ENCODE data around the gene CHRNA4. TPM values are rescaled to one million over a fixed set of nuclear protein-coding genes. Genes with fewer than 3 reads are reported as not detected.

Gene CHRNA4
- total RNA-seq, 1 experiment from 2014 or later: 2.4 TPM

- no peaks in the 10 kb centered on the region for H3K27me3 ChIP-seq (ENCODE audit: control insufficient read depth, insufficient read depth, low read length)
- no peaks in the 10 kb centered on the region; the same call in 1 of the 2 replicates for H3K4me1 ChIP-seq (ENCODE audit: control insufficient read depth, insufficient read depth, low read length)
- CTCF ChIA-PET: interaction anchor here (0.6 to 1.0 kb wide), 3 partner anchors 13 to 502 kb away, joined by 4 to 6 read pairs (median 4); no protein-coding TSS in a partner anchor
- no peak for TF ChIP-seq TCF7L2 (IDR thresholded peaks at IDR 0.05; ENCODE audit: low read depth, low read length)
- no peak for TF ChIP-seq SIN3A (IDR thresholded peaks at IDR 0.05; ENCODE audit: borderline replicate concordance, insufficient read depth, low read depth, low read length)
- TF ChIP-seq, protein P1, sequence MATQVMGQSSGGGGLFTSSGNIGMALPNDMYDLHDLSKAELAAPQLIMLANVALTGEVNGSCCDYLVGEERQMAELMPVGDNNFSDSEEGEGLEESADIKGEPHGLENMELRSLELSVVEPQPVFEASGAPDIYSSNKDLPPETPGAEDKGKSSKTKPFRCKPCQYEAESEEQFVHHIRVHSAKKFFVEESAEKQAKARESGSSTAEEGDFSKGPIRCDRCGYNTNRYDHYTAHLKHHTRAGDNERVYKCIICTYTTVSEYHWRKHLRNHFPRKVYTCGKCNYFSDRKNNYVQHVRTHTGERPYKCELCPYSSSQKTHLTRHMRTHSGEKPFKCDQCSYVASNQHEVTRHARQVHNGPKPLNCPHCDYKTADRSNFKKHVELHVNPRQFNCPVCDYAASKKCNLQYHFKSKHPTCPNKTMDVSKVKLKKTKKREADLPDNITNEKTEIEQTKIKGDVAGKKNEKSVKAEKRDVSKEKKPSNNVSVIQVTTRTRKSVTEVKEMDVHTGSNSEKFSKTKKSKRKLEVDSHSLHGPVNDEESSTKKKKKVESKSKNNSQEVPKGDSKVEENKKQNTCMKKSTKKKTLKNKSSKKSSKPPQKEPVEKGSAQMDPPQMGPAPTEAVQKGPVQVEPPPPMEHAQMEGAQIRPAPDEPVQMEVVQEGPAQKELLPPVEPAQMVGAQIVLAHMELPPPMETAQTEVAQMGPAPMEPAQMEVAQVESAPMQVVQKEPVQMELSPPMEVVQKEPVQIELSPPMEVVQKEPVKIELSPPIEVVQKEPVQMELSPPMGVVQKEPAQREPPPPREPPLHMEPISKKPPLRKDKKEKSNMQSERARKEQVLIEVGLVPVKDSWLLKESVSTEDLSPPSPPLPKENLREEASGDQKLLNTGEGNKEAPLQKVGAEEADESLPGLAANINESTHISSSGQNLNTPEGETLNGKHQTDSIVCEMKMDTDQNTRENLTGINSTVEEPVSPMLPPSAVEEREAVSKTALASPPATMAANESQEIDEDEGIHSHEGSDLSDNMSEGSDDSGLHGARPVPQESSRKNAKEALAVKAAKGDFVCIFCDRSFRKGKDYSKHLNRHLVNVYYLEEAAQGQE (IDR thresholded peaks at IDR 0.05; ENCODE audit: insufficient read depth in 1 of 2, low read depth in 2 of 2, low read length in 1 of 2): no peak
- TF ChIP-seq, protein P2, sequence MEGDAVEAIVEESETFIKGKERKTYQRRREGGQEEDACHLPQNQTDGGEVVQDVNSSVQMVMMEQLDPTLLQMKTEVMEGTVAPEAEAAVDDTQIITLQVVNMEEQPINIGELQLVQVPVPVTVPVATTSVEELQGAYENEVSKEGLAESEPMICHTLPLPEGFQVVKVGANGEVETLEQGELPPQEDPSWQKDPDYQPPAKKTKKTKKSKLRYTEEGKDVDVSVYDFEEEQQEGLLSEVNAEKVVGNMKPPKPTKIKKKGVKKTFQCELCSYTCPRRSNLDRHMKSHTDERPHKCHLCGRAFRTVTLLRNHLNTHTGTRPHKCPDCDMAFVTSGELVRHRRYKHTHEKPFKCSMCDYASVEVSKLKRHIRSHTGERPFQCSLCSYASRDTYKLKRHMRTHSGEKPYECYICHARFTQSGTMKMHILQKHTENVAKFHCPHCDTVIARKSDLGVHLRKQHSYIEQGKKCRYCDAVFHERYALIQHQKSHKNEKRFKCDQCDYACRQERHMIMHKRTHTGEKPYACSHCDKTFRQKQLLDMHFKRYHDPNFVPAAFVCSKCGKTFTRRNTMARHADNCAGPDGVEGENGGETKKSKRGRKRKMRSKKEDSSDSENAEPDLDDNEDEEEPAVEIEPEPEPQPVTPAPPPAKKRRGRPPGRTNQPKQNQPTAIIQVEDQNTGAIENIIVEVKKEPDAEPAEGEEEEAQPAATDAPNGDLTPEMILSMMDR (IDR thresholded peaks at IDR 0.05): no peak
- no peak for TF ChIP-seq POLR2AphosphoS5 (IDR thresholded peaks at IDR 0.05; ENCODE audit: low read depth, low read length)
- POLR2A ChIA-PET: interaction anchor here (0.7 kb wide), 1 partner anchor 8 kb away, joined by 3 read pairs; no protein-coding TSS in a partner anchor
- no TSS peak for BruUV-seq (replicated peaks)
- no peak overlapping the region for H3K27ac ChIP-seq (ENCODE audit: low read length)
- ATAC-seq: peak; percentile 59; the same call in 1 of the 2 replicates
- DNase-seq (ENCODE audit: low read depth, low spot score): no peak
- no peak overlapping the region for H3K4me3 ChIP-seq (ENCODE audit: low read depth in 2 of 2, low read length in 2 of 2)
- no peaks in the 10 kb centered on the region for H3K36me3 ChIP-seq (ENCODE audit: control insufficient read depth, insufficient read depth, low read length)
- in situ Hi-C loops (cut with HindIII; ENCODE audit: low pct_unique_long_range_greater_than_20kb, low sequenced_read_pairs): no loop called here
- no peaks in the 10 kb centered on the region for H3K9me3 ChIP-seq (ENCODE audit: control insufficient read depth, insufficient read depth, low read depth, low read length)
- intact Hi-C loops (cut with micrococcal nuclease; ENCODE audit: unreplicated experiment): no loop called here
These were observed 43.4 kb downstream of the CHRNA4 start for GRCh38 chr20:63317601-63318291.

GRCh38 chr20:63317061-63317460, 44.1 kb downstream of the CHRNA4 start:
- Histone ChIP-seq H3K27me3 (ENCODE audit: control insufficient read depth, insufficient read depth, low read length) (no peaks in the 10 kb centered on the region), H3K36me3 (ENCODE audit: control insufficient read depth, insufficient read depth, low read length) (no peaks in the 10 kb centered on the region), H3K27ac (ENCODE audit: low read length) (no peak overlapping the region), H3K4me3 (ENCODE audit: low read depth in 2 of 2, low read length in 2 of 2) (no peak overlapping the region), H3K4me1 (ENCODE audit: control insufficient read depth, insufficient read depth, low read length) (no peaks in the 10 kb centered on the region; the same call in 1 of the 2 replicates), H3K9me3 (ENCODE audit: control insufficient read depth, insufficient read depth, low read depth, low read length) (no peaks in the 10 kb centered on the region)
- no TSS peak for BruUV-seq (replicated peaks)
- ATAC-seq (no peak), DNase-seq (ENCODE audit: low read depth, low spot score) (no peak)
- intact Hi-C loops (cut with micrococcal nuclease; ENCODE audit: unreplicated experiment) (no loop called here), in situ Hi-C loops (cut with HindIII; ENCODE audit: low pct_unique_long_range_greater_than_20kb, low sequenced_read_pairs) (no loop called here)
- TF ChIP-seq SIN3A (IDR thresholded peaks at IDR 0.05; ENCODE audit: borderline replicate concordance, insufficient read depth, low read depth, low read length): no peak
- TF ChIP-seq, protein P2 (IDR thresholded peaks at IDR 0.05): no peak
- no peak for TF ChIP-seq TCF7L2 (IDR thresholded peaks at IDR 0.05; ENCODE audit: low read depth, low read length)
- no peak for TF ChIP-seq POLR2AphosphoS5 (IDR thresholded peaks at IDR 0.05; ENCODE audit: low read depth, low read length)
- TF ChIP-seq, protein P1 (IDR thresholded peaks at IDR 0.05; ENCODE audit: insufficient read depth in 1 of 2, low read depth in 2 of 2, low read length in 1 of 2): no peak
- ChIA-PET POLR2A (interaction anchor here (0.7 kb wide), 1 partner anchor 9 kb away, joined by 3 read pairs; no protein-coding TSS in a partner anchor), CTCF (interaction anchor here (0.6 to 1.2 kb wide), 4 partner anchors 14 to 501 kb away, joined by 3 to 6 read pairs (median 4); no protein-coding TSS in a partner anchor)
